Posterior cingulate gyrus (tissue), 11 donors: ENCODE data around the gene FZD10.

ENCODE experiments used
- DNase-seq, 10 donors: peaks; one replicate each; pipeline versions ENCODE4 v3.0.0 to v3.0.0-alpha.2; 2020 to 2021; ENCODE audit warnings: mixed read lengths in 3 of 10
- intact Hi-C: fragments of 100-400 bp; cut with DNase I; formaldehyde crosslinking; loops from one replicate; pipeline ENCODE4 v1.15.1; 2023

FZD10 gene

GRCh38 chr12:130200445-130200844, 38.2 kb downstream of the FZD10 start:
- intact Hi-C loops, result no loop called here
- no peak for DNase-seq

DNA sequence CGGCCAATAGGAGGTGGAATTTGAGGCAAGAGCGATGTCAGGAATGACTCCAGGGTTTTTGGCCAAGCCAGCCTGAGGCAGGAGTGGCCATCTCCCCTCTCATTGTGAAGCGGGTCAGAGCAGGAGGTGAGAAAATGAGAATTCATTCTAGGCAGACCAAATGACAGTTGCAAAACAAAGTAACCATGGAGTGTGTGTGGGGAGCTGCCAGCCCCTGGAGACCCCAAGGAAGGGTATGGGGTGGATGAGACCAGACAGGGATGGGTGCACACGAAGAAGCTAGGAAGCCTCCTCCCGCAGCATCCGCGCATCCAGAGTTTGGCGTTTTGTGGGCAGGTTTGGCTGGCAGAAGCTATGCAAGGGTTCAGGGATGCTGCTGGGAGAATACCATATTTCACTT, 38.8 kb downstream of the FZD10 start:
- no peak for DNase-seq
- intact Hi-C loops, result no loop called here

- DNase-seq, result no peak
- intact Hi-C loops, result no loop called here
Observed at GRCh38 chr12:130202201-130202600, 39.9 kb downstream of the FZD10 start.

DNA sequence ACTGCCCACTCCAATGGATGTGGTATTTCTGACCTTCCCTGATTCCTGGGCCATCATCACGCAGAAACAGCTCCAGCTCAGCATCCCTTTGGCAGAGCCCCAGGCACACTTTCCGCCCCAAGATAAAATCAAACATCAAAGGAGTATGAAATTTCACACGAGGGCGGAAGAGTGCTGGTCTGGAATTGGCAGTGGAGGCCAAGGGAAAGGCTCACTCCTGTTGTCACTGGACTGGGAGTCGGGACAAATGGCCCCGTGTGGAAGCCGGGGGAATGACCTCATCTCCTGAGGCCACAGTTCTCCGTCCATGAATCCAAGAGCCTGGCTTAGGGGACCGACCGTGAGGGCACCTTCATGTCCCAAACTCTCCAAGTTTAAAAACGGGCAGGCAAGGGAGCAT, 40.9 kb downstream of the FZD10 start:
- intact Hi-C loops, result no loop called here
- DNase-seq, result no peak

DNA sequence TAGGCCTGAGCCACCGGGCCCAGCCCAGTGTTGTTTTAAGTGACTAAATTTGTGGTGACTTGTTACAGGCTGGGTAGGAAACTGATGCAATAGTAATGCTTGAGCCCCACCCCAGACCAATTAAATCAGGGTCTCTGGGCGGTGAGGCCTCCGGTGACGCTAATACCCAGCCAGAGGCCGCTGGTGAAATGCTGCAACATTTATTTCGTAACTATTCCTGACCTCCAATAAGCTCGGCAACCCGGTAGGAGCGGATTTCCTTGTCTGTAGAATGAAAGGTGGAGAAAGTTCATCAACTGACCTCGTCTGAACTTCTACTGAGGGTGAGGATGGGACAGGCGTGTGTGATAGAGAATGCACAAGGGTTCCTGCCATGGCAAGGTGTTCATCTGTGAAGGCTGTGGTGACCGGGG, 42.3 kb downstream of the FZD10 start:
- intact Hi-C loops, result no loop called here

DNA sequence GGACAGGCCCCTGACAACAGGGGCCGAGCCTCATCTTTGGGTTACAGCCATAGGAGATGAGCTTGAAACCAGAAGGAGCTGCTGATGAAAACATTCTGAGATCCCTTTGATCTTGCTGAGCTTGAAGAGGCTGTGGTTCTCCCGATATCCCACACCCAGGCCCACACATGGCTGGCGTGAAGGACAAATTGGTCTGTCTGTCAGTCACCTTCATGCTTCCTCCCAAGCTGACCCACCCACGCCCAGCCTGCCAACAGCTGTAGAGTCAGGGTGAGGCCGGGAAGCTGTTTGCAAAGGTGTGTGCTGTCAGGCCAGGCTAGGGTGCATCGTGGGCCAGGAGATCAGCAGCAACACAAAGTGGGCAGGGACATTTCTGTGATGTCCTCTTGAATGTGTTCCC, 43.2 kb downstream of the FZD10 start:
- intact Hi-C loops, result no loop called here

More for the DNA sequence above, 42.3 kb downstream of the FZD10 start:
- no peak for DNase-seq

DNA sequence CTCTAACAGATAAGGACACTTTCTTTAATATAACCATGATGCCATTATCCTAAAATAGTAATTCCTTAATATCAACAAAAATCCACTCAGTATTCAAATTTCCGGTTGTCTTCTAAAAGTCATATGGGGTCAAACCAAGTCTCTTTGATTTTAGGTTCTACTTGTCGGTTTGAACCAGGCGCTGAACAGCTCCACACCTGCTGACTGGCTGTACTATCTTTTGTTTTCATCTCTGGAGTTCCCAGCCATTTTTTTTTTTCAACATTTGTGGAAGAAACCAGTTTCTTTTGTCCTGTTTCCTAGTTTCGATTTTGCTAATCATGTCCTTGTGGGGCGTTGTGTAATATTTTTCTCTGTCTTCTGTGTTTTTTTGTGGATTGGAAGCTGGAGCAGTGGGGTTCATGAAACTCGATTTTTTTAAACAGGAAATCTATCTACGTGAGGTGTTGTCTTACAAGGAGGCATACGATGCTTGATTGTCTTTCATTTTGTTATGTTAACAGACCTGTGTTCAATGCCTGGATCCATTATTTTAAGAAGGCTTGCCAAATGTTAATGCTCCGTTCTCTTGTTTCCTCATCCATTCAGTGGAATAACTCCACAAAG, 50.2 kb downstream of the FZD10 start:
- intact Hi-C loops, result no loop called here
- DNase-seq, result no peak

More for the DNA sequence above, 43.2 kb downstream of the FZD10 start:
- no peak for DNase-seq

GRCh38 chr12:130213249-130213648, 51.0 kb downstream of the FZD10 start:
- intact Hi-C loops, result no loop called here
- no peak for DNase-seq

- intact Hi-C loops, result no loop called here
- no peak for DNase-seq
Observed at GRCh38 chr12:130214686-130215395, 52.6 kb downstream of the FZD10 start.
